HL-60 (cell line): Measurements from ENCODE around the gene AGAP3.

Experiments used
- DNase-seq, 2 experiments: peaks; one replicate each; pipeline ENCODE4 v3.0.0-alpha.2; 2010 to 2020; ENCODE audit warnings: low read depth in 1 of 2, low spot score in 1 of 2
- H3K27ac ChIP-seq: fragments of 250-450 bp; sonication (Bioruptor Pico); replicated peaks from 2 replicates; pipeline ENCODE4 v1.5.1; 2020; ENCODE audit warnings: mild to moderate bottlenecking, moderate library complexity
- H3K27me3 ChIP-seq: fragments of 250-450 bp; sonication (Bioruptor Pico); 2 replicates; pipeline ENCODE4 v1.5.1; 2021; ENCODE audit warnings: mild to moderate bottlenecking, moderate library complexity; ENCODE audit not compliant: insufficient read depth, poor library complexity, severe bottlenecking
- H3K4me3 ChIP-seq: replicated peaks from 2 replicates; pipeline ENCODE4 v1.5.1; 2011; ENCODE audit warnings: mild to moderate bottlenecking, control low read depth, low read length; ENCODE audit not compliant: insufficient read depth
- CTCF ChIP-seq: IDR thresholded peaks from one replicate; pipeline ENCODE4 v1.5.1; 2011; ENCODE audit warnings: low read length, control low read depth, inconsistent platforms; ENCODE audit not compliant: insufficient read depth
- GABPA ChIP-seq: IDR thresholded peaks from 2 replicates; pipeline ENCODE4 v1.6.1; 2012; ENCODE audit warnings: low read depth
- POLR2AphosphoS5 ChIP-seq: IDR thresholded peaks from 2 replicates; pipeline ENCODE4 v1.6.1; 2012; ENCODE audit warnings: low read depth
- REST ChIP-seq: IDR thresholded peaks from 2 replicates; pipeline ENCODE4 v1.6.1; 2012; ENCODE audit warnings: low read depth; ENCODE audit not compliant: insufficient replicate concordance
- SPI1 ChIP-seq: IDR thresholded peaks from 2 replicates; pipeline ENCODE4 v1.6.1; 2012; ENCODE audit warnings: low read depth, mild to moderate bottlenecking, borderline replicate concordance

Gene AGAP3

DNA sequence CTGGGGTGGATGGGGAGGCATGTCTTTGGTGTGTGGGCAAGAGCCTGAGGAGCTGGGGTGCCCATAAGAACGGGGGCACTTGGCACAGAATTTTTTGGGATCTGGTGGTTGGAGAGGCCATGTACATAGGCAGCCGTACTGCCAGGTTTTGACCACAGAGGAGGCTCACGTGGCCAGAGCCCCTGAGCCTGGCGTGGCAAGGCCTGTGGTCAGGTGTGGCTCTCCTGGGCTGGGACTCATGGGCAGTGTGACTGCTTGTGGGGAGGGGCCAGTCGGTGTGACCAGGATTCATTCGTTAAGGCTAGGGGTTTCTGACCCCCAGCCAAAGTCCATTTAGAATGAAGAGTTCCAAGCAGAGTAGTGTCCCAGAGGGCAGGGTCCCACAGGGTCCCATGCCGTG lies 38.2 kb downstream of the AGAP3 start:
- Histone ChIP-seq H3K27me3 (no peaks in the 10 kb centered on the region), H3K27ac (no peak overlapping the region), H3K4me3 (no peak overlapping the region)
- TF ChIP-seq CTCF, result no peak
- DNase-seq, result no peak

GRCh38 chr7:151124899-151125399 lies 38.7 kb downstream of the AGAP3 start:
- DNase-seq, result no peak
- no peak overlapping the region for H3K27ac ChIP-seq
- no peaks in the 10 kb centered on the region for H3K27me3 ChIP-seq
- no peak overlapping the region for H3K4me3 ChIP-seq
- TF ChIP-seq CTCF, result no peak
- TF ChIP-seq POLR2AphosphoS5, result no peak
- no peak for TF ChIP-seq REST
- TF ChIP-seq GABPA, result no peak
- TF ChIP-seq SPI1, result no peak

DNA sequence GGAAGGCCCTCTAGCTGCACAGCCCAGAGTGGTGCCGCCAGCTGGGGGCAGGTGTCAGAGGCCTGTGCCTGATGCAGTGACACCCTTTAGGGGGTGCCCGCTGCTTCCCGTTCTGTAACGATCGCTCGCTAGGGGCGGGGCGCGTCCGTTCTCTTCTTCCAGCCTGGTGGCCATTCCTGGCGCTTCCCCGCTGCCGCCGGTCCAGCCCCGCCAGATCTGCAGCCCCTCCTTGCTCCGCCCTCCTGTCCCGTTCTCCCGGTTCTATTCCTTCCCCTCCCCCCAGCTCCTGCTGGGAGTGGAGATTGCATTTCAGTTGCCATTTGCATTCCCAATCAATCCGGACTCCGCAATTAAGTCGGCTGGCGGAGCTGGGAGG lies 39.2 kb downstream of the AGAP3 start:
- Histone ChIP-seq H3K27ac (no peak overlapping the region), H3K4me3 (no peak overlapping the region), H3K27me3 (no peaks in the 10 kb centered on the region)
- no peak for DNase-seq
- TF ChIP-seq POLR2AphosphoS5 (no peak), GABPA (no peak), SPI1 (no peak), CTCF (no peak), REST (no peak)

- H3K27ac ChIP-seq, result no peak overlapping the region
- no peak for TF ChIP-seq CTCF
- TF ChIP-seq REST, result no peak
- TF ChIP-seq SPI1, result no peak
- no peak for TF ChIP-seq POLR2AphosphoS5
- DNase-seq, result no peak
- no peaks in the 10 kb centered on the region for H3K27me3 ChIP-seq
- no peak overlapping the region for H3K4me3 ChIP-seq
These were observed 39.7 kb downstream of the AGAP3 start for GRCh38 chr7:151125846-151126481.
